GM21786 (cell line): ENCODE data around the gene GGTLC1.

ENCODE experiments used
- ATAC-seq: cut with Tn5 transposase; IDR thresholded peaks from one replicate; pipeline ENCODE4 v1.9.1; 2021; ENCODE audit not compliant: unreplicated experiment

The GGTLC1 gene

DNA sequence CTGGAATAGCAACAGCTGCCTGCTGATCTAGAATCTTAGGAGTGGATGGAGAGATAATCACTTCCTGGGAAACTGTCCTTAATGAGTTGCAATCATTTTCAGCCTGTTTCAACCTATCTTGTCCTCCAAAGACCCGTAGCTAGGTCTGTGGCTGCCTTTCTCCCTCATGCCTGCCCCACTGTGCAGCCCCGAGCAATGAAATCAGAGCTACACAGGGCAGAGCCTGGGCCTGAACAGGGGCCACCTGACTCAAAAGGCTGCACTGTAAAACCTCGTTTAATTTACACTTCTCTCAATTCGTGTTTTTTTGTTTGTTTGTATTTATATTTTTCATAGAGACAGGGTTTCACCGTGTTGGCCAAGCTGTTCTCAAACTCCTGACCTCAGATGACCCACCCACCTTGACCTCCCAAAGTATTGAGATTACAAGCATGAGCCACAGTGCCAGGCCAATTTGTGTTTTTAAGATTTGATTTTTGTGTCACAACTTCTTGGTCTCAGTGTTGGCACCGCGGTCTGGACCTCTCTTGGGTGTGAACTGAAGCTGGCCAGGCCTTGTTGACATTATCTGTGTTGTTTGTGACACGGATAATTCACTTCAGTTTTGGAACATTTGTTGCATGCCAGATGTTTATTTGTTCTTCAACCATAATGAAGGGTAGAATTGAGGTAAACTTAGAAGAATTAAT, 21.5 kb downstream of the GGTLC1 start:
- no peak for ATAC-seq

DNA sequence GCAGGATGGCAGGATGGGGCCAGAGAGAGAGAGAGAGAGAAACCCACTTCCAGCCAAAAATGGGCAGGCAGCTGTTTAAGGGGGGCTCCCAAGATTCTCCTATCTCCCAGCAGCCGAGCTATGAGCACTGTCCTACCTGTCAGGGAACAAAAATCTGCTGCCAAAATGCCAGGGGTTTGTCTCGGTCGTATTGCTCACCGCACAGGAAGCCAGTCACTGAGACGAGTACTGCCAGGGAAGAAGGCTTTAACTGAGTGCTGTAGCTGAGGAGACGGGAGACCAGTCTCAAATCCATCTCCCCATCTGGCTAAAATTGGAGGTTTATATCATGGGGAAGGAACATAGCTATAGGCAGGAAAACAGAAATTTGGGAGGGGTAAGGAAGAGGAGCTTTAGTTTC, 22.3 kb downstream of the GGTLC1 start:
- no peak for ATAC-seq

DNA sequence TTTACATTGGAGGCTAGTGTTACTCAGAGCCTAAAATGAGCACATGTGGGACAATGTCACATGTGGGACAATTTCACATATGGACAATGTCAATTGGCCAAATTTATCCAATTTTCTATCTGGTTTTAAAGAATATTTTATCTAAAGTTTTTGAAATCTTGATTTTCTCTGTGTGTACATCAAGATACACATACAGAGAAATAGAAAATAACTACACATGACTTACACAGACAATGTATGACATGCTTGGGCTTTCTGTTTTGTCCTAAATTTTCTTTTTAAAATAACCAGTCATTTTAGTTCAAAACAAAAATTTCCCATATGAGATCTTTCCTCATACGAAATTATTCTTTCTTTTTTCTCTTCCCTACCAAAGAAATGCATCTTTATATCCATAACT, 24.6 kb downstream of the GGTLC1 start:
- ATAC-seq = no peak

DNA sequence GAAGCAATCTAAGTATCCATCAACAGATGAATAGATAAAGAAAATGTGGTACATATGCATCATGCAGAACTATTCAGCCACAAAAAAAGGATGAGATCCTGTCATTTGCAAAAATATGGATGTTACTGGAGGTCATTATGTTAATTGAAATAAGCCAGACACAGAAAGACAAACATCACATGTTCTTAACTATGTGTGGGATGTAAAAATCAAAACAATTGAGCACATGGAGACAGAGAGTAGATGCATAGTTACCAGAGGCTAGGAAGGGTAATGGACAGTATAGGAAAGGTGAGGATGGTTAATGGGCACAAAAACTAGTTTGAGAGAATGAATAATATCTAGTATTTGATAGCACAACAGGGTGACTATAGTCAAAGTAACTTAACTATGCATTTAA, 26.3 kb downstream of the GGTLC1 start:
- ATAC-seq = no peak

DNA sequence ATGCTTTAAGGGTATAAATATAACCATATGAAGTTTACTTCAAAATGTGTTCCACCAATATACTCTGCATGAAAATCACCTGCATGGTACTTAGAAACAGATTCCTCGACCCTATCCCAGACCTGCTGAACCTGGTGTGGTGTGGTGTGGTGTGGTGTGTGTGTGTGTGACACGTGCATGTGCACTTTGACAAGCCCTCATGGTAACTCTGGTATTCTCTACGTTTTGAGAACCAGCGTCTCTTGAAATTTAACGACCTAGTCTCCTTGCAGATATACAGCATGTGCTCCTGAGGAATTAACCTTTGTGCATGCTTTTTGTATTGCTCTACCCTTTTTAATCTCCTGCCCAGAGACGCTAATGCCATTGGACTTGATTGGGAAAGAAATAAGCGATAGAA, 29.5 kb downstream of the GGTLC1 start:
- no peak for ATAC-seq

DNA sequence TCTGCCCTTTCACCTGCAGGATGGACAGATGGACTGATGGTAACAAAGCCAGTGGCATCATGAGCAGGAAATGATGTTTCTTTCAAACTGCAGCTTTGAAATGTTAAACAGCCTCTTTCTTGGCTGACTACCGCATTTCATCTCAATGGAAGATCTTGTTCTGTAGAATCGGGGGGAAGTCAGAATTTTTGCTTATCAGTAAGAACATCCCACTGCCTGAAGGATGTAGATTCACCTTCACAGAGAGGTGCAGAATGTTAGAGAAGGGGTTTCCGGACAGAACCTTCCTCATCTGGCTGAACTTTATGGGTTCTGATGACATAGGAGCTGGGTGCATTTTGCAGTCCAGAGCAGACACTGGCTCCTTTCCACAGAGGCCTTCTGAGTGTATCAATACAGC, 32.7 kb downstream of the GGTLC1 start:
- no peak for ATAC-seq

DNA sequence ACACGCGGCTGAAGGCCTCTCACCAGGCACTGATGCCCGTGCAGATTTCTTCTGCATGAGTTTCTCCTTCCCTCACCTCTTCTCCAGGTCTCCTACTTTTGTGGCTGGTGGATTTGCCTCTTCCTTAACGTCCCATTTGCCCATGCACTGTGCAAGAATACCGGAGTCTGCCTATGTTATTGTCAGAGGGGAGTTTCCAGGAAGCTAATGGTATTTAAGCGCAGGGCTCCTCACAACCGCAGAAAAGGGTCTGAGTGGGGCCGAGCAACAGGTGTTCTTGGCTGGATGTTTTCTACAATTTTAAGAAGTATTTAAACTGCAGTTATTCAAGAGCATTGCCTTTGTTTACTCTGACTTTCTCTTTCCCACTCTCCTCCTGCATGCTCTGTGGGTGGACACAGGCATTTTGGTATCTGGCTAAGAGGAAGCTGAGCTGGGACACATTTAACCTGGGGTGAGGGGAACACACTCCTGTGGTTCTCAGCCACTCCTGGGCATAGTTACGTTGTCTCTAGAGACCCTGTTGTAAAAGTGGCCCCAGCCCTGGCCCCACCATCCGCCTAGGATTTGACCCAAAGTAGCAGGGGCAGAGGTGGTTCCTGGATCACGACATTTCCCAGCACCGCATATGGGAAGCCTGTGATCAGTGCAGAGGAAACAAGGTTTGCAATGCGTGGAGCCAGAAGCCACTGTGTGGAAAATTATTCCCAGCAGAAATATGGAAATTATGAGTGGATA, 34.4 kb downstream of the GGTLC1 start:
- ATAC-seq = no peak

DNA sequence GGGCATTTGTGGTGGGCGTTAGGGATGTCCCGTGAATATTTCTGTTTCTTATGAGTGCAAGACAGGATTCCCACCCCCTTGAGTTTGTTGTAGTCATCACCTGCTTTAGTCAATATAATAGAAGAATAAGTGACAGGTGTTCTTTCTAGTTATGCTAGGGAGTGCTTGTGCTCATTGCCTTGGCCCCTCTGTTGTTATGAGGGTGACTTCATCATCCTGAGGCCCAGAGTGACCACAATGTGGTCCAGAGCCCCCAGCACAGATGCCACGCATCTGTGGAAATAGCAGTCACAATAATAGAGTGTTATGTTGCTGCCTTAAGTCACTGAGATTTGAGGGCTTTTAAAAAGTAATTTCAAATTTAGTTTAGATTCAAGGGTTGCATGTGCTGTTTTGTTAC, 42.4 kb downstream of the GGTLC1 start:
- no peak for ATAC-seq

DNA sequence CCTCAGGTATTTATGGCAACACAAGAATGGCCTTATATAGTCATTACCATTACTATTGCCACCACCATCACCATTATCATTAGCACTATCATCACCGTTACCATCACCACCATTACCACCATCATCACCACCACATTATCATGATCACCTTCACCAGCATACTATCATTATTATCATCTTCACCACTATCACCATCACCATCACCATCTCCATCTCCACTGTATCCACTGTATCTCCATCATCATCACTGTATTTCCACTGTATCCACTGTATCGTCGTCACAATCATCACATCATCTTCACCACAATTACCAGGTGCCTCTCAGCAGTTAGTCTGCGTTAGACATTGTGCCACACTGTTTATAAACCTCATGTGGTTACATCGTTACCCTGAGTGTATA, 45.3 kb downstream of the GGTLC1 start:
- ATAC-seq = no peak

DNA sequence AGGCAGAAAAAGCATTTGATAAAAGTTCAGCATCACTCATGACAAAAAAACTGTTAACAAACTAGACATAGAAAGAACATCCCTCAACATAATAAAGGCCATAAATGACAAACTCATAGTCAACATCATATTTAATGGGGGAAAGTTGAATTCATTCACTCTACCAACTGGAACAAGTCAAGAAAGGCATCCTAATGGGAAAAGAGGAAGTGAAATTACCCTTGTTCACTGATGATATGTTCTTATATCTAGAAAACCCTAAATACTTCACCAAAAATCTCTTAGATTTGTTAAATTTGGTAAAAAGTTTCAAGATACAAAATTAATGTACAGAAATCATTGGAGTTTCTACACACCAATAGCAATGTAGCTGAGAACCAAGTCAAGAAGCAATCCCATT, 48.9 kb downstream of the GGTLC1 start:
- no peak for ATAC-seq

DNA sequence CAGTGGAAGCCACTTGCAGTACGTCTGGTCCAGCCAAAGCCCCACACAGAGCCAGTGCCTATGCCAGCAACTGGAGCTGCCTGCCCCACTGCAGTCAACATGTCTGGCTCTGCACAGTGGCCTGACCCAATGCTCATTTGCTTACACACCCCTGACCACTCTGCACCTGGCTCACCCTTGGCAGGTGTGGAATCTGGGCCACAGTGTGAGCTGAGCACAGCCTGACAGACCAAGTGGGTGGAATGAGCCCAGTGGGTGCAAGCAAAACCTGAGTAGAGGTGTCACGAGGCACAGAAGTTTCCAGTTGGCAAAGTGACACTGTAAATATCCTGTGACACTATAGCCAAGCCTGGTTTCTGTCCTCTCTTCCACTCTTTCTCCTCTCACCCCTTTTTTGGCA, 49.5 kb downstream of the GGTLC1 start:
- no peak for ATAC-seq

DNA sequence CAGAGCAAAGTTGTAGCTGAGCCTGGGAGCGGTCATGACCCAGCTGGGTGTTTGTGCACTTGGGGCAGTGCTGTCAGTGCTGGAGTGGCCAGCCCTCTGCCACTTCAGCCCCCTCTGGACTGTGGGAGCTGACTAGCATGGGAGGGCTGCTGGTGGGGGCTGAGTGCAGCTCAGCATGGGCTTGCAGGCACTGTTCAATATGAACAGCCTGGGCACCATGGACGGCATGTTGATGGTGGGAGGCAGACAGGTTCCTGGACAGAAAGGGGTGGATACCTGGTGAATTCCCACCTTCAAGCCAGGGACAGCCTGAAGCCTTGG, 50.5 kb downstream of the GGTLC1 start:
- no peak for ATAC-seq

DNA sequence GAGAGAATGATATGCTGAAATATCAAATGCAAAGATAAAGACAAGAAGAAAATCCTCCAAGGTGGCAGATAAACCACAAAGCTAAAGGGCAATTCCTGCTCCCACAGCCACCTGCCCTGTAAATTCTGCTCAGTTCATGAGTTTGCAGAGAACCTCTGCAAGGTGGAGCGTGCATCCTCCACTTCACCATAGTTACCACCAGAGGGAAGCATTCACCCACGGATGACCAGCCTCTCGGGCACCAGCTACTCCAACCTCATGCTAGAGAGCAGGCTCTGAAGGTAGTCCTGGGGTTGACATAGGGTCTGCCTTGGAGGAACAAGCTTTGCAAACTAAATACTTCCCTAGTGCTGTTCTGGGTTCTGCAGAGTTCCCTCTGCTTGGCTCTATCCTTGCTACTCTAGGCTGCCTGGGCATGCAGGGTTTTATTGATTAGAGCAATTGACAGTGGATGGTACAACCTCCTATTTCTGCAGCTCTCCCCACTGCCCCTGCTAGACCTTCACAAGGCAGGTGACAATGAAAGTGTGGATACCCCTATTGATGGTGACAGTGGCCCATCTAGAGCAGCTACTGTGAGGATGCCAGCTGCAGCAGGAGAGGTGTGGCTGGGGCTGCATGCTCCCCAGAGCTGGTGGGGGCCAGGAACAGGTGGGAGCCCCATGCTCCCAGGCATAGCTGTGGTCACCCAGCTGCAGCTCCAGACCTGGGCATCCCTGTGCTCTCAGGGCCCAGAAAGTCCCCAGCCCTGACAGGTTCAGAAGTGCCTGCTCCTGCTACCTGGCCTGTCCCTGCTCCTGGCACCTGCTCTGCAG, 51.1 kb downstream of the GGTLC1 start:
- ATAC-seq = no peak
